Measurements from ENCODE around the gene GALNT18. TPM values are rescaled to one million over a fixed set of nuclear protein-coding genes. Genes with fewer than 3 reads are reported as not detected.

Gene GALNT18
- polyA plus RNA-seq, 1 donor (not counting 4 experiments of a cell fraction or from before 2014, with no cell fraction given): 27.2 TPM

- Histone ChIP-seq H3K79me2 (ENCODE audit: control insufficient read depth, insufficient read depth, low read length) (no peaks in the 10 kb centered on the region), H4K20me1 (ENCODE audit: control insufficient read depth, extremely low read depth, insufficient read depth, low read length) (no peaks in the 10 kb centered on the region), H3K9me3 (ENCODE audit: control insufficient read depth, low read depth, low read length) (no peaks in the 10 kb centered on the region), H3K27me3 (ENCODE audit: control insufficient read depth, extremely low read depth, insufficient read depth, low read length) (no peaks in the 10 kb centered on the region), H2AFZ (ENCODE audit: control insufficient read depth, low read length) (no peak overlapping the region), H3K27ac (ENCODE audit: control insufficient read depth, insufficient read depth, low read length) (no peak overlapping the region), H3K9ac (ENCODE audit: control insufficient read depth, extremely low read depth, insufficient read depth, low read length) (no peak overlapping the region), H3K4me1 (ENCODE audit: control insufficient read depth, extremely low read depth, insufficient read depth, low read length) (peaks cover 18% of the 10 kb centered on the region), H3K4me2 (ENCODE audit: control insufficient read depth, extremely low read depth, insufficient read depth, low read depth, low read length) (no peak overlapping the region), H3K4me3 (ENCODE audit: control insufficient read depth in 2 of 3, extremely low read depth in 1 of 3, insufficient read depth in 2 of 3, low read depth in 1 of 3, low read length in 3 of 3) (no peak overlapping the region), H3K36me3 (ENCODE audit: control insufficient read depth in 2 of 2, extremely low read depth in 1 of 2, insufficient read depth in 2 of 2, low read length in 2 of 2) (peaks cover 0 to 2% of the 10 kb centered on the region in 2 experiments), H3K9me1 (ENCODE audit: control insufficient read depth, extremely low read depth, insufficient read depth, low read length) (no peaks in the 10 kb centered on the region)
- DNase-seq (ENCODE audit: low read depth, low spot score) (no peak), FAIRE-seq (no peak)
- TF ChIP-seq, protein P1, sequence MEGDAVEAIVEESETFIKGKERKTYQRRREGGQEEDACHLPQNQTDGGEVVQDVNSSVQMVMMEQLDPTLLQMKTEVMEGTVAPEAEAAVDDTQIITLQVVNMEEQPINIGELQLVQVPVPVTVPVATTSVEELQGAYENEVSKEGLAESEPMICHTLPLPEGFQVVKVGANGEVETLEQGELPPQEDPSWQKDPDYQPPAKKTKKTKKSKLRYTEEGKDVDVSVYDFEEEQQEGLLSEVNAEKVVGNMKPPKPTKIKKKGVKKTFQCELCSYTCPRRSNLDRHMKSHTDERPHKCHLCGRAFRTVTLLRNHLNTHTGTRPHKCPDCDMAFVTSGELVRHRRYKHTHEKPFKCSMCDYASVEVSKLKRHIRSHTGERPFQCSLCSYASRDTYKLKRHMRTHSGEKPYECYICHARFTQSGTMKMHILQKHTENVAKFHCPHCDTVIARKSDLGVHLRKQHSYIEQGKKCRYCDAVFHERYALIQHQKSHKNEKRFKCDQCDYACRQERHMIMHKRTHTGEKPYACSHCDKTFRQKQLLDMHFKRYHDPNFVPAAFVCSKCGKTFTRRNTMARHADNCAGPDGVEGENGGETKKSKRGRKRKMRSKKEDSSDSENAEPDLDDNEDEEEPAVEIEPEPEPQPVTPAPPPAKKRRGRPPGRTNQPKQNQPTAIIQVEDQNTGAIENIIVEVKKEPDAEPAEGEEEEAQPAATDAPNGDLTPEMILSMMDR (optimal IDR thresholded peaks at IDR 0.05 in 1 of 3, IDR thresholded peaks at IDR 0.05 in 1 of 3, conservative IDR thresholded peaks at IDR 0.05 in 1 of 3; ENCODE audit: extremely low read depth in 1 of 3, insufficient read depth in 2 of 3, low read length in 3 of 3): no peak
- TF ChIP-seq EZH2 (IDR thresholded peaks at IDR 0.05; ENCODE audit: low read length): no peak
- dilution Hi-C loops (cut with MboI; ENCODE audit: extremely low pct_ligation_motif_present, low sequenced_read_pairs): no loop called here
Measured at GRCh38 chr11:11458001-11458400, 163.8 kb downstream of the GALNT18 start.

DNA sequence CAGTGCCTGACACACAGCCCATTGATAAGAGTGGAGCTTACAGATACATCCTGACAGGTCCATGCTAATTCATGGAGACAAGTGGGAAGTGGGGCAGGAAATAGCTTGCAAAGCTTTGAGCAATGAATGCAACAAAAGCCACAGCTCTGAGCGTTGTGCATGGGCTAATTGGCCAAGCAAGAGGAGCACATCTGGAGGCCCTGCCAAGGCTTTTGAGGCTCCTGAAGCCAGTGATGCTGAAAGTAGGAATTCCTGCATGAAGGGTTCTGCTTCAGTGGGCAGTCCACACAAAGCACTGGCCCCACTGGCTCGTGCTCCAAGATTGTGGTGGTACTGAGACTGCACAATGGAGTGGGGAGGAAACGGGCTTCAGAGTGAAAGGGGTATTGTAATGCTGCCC lies 164.9 kb downstream of the GALNT18 start:
- no peak overlapping the region for H3K27ac ChIP-seq (ENCODE audit: control insufficient read depth, insufficient read depth, low read length)
- H3K4me3 ChIP-seq (ENCODE audit: control insufficient read depth in 2 of 3, extremely low read depth in 1 of 3, insufficient read depth in 2 of 3, low read depth in 1 of 3, low read length in 3 of 3): no peak overlapping the region
- H3K9me3 ChIP-seq (ENCODE audit: control insufficient read depth, low read depth, low read length): no peaks in the 10 kb centered on the region
- H3K4me1 ChIP-seq (ENCODE audit: control insufficient read depth, extremely low read depth, insufficient read depth, low read length): peaks cover 22% of the 10 kb centered on the region
- no peak overlapping the region for H2AFZ ChIP-seq (ENCODE audit: control insufficient read depth, low read length)
- no peaks in the 10 kb centered on the region for H4K20me1 ChIP-seq (ENCODE audit: control insufficient read depth, extremely low read depth, insufficient read depth, low read length)
- H3K79me2 ChIP-seq (ENCODE audit: control insufficient read depth, insufficient read depth, low read length): no peaks in the 10 kb centered on the region
- TF ChIP-seq EZH2 (IDR thresholded peaks at IDR 0.05; ENCODE audit: low read length): no peak
- TF ChIP-seq, protein P1 (optimal IDR thresholded peaks at IDR 0.05 in 1 of 3, IDR thresholded peaks at IDR 0.05 in 1 of 3, conservative IDR thresholded peaks at IDR 0.05 in 1 of 3; ENCODE audit: extremely low read depth in 1 of 3, insufficient read depth in 2 of 3, low read length in 3 of 3): no peak
- no peak overlapping the region for H3K9ac ChIP-seq (ENCODE audit: control insufficient read depth, extremely low read depth, insufficient read depth, low read length)
- peaks cover 0 to 2% of the 10 kb centered on the region in 2 experiments for H3K36me3 ChIP-seq (ENCODE audit: control insufficient read depth in 2 of 2, extremely low read depth in 1 of 2, insufficient read depth in 2 of 2, low read length in 2 of 2)
- no peak for FAIRE-seq
- dilution Hi-C loops (cut with MboI; ENCODE audit: extremely low pct_ligation_motif_present, low sequenced_read_pairs): no loop called here
- H3K27me3 ChIP-seq (ENCODE audit: control insufficient read depth, extremely low read depth, insufficient read depth, low read length): no peaks in the 10 kb centered on the region
- DNase-seq (ENCODE audit: low read depth, low spot score): no peak
- no peak overlapping the region for H3K4me2 ChIP-seq (ENCODE audit: control insufficient read depth, extremely low read depth, insufficient read depth, low read depth, low read length)
- no peaks in the 10 kb centered on the region for H3K9me1 ChIP-seq (ENCODE audit: control insufficient read depth, extremely low read depth, insufficient read depth, low read length)

Measured in keratinocyte (primary cell).